ENCODE results near the gene MORF4L2. TPM values are rescaled to one million over a fixed set of nuclear protein-coding genes. Genes with fewer than 3 reads are reported as not detected.
"Not testable (repeated sequence)": the region's sequence is repeated elsewhere in the genome, so short reads cannot be mapped to it uniquely, and the experiment has no call there.

MORF4L2 gene
- total RNA-seq, 1 donor from 2014 or later, result 253 TPM

DNA sequence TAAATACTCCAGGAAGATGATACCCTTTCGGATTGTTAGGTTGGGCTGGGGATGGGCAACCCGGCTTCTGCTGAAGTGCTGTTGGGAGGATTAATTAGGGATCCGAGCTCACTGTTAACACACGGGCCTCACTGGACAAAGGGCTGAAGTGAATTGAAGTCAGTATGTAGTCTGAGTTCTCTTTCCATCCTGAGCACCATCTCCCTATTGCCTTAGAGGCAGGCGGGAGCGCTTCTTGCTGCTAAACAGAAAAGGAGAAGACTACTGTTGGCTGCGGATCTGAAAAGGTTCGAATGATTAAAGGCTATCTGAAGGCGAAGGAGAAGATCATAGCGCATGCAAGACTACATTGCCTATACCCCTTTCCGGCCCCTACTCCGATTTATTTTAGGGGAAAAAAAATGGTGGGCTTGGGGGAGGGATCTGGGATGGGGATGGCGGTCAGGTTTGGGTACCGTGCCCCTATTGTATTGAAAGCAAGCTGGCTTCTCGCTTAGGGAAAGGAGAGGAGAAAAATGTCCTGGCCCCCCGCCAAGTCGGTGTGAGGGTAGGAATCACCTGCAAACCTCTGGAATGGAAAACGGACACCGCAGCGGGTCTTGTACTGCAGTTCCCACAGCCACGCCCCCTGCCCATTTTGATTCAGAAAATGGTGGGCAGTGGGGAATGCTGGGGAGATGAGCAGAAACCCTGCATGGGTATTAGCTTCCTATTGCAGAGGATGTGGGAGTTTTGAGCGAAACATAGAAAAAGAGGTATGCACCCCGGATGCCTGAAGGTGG lies 22.3 kb downstream of the MORF4L2 start:
- DNase-seq, result no peak
- no peak overlapping the region for H3K27ac Mint-ChIP-seq
- no peaks in the 10 kb centered on the region for H3K9me3 Mint-ChIP-seq

DNA sequence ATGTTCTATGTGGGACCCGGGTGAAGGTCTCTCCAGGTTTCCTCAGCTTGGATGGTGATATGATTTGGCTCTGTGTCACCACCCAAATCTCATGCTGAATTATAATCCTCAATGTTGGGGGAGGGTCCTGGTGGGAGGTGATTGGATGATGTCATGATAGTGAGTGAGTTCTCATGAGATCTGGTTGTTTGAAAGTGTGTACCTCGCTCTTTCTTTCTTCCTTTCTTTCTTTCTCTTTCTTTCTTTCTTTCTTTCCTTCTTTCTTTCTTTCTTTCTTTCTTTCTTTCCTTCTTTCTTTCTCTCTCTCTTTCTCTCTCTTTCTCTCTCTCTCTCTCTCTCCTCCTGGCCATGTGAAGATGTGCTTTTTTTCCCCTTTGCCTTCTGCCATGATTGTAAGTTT lies 27.0 kb downstream of the MORF4L2 start:
- H3K36me3 Mint-ChIP-seq (ENCODE audit: low read depth); H3K4me1 Mint-ChIP-seq; DNase-seq; H3K27ac Mint-ChIP-seq; intact Hi-C loops (cut with micrococcal nuclease); H3K9me3 Mint-ChIP-seq; H3K4me3 Mint-ChIP-seq: not testable (repeated sequence)
- peaks cover 17% of the 10 kb centered on the region for H3K27me3 Mint-ChIP-seq

More for the DNA sequence above, 22.3 kb downstream of the MORF4L2 start:
- Mint-ChIP-seq H3K4me1 (no peaks in the 10 kb centered on the region), H3K27me3 (peaks cover 18% of the 10 kb centered on the region), H3K36me3 (ENCODE audit: low read depth) (no peaks in the 10 kb centered on the region), H3K4me3 (no peak overlapping the region)
- intact Hi-C loops (cut with micrococcal nuclease), result no loop called here

DNA sequence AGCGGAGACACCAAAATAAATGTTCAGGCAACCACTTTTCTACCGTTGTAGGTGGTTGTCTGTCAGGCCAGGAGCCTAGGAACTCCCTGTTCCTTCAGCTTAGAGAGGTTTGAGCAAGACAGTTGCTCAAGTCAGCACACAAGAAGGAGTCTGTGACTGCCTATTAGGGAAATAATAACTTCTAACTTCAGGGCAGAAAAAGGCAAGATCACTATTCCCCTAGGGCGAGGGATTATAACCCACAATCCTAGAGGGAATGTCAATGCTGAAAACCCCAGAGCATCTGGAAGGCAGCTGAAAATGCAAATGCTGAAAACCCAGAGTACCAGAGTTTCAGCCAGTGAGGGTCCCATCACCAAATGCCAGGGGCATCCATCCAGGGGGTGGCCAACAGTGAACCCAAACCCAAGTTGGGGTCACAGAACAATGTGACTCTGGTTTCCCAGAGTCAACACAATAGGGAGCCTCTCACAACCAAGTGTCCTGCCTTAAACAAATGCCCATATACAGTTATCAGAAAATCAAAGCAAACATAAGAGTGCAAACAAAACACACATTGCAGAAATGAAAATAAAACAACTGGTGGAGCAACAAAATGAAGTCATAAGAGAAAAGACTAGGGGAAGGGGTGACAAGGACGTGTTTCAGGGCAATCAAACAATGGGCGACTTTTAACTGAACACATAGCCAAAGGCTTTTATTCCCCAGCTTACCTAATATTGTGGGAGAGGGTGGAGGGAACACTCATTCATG lies 27.6 kb downstream of the MORF4L2 start:
- intact Hi-C loops (cut with micrococcal nuclease), result no loop called here
- Mint-ChIP-seq H3K27me3 (peaks cover 13% of the 10 kb centered on the region), H3K4me3 (no peak overlapping the region), H3K36me3 (ENCODE audit: low read depth) (no peaks in the 10 kb centered on the region), H3K27ac (no peak overlapping the region), H3K9me3 (no peaks in the 10 kb centered on the region), H3K4me1 (peaks cover 3% of the 10 kb centered on the region)
- no peak for DNase-seq

DNA sequence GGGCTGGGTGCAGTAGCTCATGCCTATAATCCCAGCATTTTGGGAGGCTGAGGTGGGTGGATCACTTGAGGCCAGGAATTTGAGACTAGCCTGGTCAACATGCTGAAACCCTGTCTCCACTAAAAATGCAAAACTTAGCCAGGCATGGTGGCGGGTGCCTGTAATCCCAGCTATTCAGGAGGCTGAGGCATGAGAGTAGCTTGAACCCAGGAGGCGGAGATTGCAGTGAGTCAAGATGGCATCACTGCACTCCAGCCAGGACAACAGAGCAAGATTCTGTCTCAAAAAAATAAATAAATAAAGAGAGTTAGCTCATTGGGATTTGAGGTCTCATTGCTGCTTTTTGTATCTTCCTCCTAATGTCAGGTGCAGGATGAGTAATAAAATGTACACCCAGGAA lies 29.4 kb downstream of the MORF4L2 start:
- H3K36me3 Mint-ChIP-seq (ENCODE audit: low read depth); H3K27me3 Mint-ChIP-seq; H3K27ac Mint-ChIP-seq; intact Hi-C loops (cut with micrococcal nuclease); H3K9me3 Mint-ChIP-seq; H3K4me1 Mint-ChIP-seq; DNase-seq; H3K4me3 Mint-ChIP-seq: not testable (repeated sequence)

DNA sequence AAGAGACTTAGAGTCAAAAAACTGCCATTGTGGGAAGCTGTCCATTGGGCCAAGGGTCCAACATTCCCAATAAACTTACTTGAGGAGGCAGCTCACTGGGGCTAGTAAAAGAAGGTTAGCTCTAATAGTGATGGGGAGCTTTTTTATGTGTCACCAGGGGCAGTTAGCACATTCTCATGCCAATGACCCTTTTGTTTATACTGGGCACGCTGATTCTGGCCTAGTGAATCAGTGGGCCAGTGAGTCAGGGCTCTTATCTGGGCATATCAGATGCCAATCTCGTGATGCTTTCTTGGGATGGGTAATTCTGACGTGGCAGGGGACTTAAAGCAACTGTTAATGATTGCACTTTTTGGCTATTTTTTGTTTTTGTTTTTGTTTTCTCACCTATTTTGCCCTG lies 29.9 kb downstream of the MORF4L2 start:
- H3K27ac Mint-ChIP-seq, result no peak overlapping the region
- no peaks in the 10 kb centered on the region for H3K27me3 Mint-ChIP-seq
- no peak for DNase-seq
- intact Hi-C loops (cut with micrococcal nuclease), result no loop called here
- no peaks in the 10 kb centered on the region for H3K9me3 Mint-ChIP-seq
- H3K4me3 Mint-ChIP-seq, result no peak overlapping the region
- no peaks in the 10 kb centered on the region for H3K36me3 Mint-ChIP-seq (ENCODE audit: low read depth)
- peaks cover 3% of the 10 kb centered on the region for H3K4me1 Mint-ChIP-seq

DNA sequence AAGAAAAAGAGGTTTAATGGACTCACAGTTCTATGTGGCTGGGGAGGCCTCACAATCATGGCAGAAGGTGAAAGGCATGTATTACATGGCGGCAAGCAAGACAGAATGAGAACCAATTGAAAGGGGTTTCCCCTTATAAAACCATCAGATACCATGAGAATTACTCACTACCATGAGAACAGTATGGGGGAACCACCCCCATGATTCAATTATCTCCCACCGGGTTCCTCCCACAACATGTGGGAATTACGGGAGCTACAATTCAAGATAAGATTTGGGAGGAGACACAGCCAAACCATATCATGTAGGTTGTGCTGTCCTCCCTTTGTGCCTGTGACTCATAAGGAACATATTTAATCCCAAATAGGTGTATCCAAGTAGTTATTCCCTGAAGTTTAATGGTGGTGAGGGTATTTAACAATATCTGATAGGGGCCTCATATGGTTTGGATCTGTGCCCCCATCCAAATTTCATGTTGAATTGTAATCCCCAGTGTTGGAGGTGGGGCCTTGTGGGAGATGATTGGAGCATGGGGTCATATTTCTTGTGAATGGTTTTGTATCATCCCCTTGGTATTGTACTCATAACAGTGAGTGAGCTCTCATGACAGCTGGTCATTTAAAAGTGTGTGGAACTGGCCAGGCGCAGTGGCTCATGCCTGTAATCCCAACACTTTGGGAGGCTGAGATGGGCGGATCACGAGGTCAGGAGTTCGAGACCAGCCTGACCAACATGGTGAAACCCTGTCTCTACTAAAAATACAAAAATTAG lies 31.1 kb downstream of the MORF4L2 start:
- H3K27ac Mint-ChIP-seq; intact Hi-C loops (cut with micrococcal nuclease); H3K36me3 Mint-ChIP-seq (ENCODE audit: low read depth); H3K4me3 Mint-ChIP-seq; H3K4me1 Mint-ChIP-seq; DNase-seq; H3K9me3 Mint-ChIP-seq; H3K27me3 Mint-ChIP-seq: not testable (repeated sequence)

DNA sequence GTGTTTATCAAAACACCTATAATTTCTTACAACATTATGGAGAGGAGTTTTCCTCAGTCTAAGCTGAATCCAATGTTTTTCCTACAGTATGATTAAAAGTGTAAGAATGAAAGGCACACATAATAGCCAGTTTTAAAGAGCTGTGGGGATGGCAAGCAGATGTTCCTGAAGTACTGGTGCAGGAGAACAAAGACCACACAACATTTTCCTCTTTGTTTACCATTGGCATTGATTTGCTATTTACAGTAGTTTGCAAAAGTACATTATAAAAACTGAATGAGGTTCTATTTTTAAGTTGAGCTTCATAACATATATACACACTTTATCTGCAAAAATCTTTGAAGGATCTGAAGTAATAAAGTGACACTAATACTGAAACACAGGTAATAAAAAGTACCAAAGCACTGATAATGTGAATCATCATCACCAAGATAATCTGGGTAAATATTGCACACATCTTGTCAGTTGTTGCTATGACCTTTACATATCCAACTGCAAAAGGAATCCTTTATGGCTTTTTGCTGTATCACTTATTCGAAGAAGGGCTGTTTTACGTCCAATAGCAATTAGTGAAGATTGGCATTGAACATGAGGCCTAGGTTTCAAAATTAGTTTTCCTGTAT lies 35.2 kb downstream of the MORF4L2 start:
- H3K36me3 Mint-ChIP-seq (ENCODE audit: low read depth), result no peaks in the 10 kb centered on the region
- H3K27me3 Mint-ChIP-seq, result peaks cover 6% of the 10 kb centered on the region
- DNase-seq, result no peak
- H3K9me3 Mint-ChIP-seq, result no peaks in the 10 kb centered on the region
- H3K4me3 Mint-ChIP-seq, result no peak overlapping the region
- H3K4me1 Mint-ChIP-seq, result no peaks in the 10 kb centered on the region
- intact Hi-C loops (cut with micrococcal nuclease), result no loop called here
- no peak overlapping the region for H3K27ac Mint-ChIP-seq

DNA sequence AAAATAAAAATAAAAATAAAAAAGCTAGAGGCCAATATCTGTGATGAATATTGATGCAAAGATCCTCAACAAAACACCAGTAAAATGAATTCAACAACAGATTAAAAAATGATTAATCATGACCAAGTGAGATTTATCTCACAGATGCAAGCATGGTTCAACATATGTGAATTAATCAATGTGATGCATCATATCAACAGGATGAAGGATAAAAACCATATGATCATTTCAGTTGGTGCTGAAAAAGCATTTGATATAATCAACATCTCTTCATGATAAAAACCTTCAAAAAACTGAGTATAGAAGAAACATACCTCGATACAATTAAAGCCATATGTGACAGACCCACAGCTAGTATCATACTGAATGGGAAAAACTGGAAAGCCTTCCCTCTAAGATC lies 38.9 kb downstream of the MORF4L2 start:
- H3K27me3 Mint-ChIP-seq, result peaks cover 15% of the 10 kb centered on the region
- no peak for DNase-seq
- no peak overlapping the region for H3K27ac Mint-ChIP-seq

DNA sequence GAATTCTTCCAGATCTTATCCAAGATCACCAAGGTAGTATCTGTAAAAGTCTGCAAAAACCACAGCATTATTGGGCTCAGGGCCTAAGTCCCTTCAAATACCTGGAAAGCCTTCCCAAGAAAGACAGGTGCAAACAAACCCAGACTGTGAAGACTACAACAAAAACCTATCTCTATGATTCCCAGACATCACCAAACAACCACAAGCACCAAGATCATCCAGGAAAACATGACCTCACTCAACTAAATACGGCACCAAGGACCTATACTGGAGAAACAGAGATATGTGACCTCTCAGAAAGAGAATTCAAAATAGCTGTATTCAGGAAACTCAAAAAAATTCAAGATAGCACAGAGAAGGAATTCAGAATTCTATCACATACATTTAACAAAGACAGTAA lies 42.4 kb downstream of the MORF4L2 start:
- no peak for DNase-seq
- Mint-ChIP-seq H3K36me3 (ENCODE audit: low read depth) (no peaks in the 10 kb centered on the region), H3K4me3 (no peak overlapping the region), H3K27me3 (peaks cover 13% of the 10 kb centered on the region), H3K27ac (no peak overlapping the region), H3K4me1 (no peaks in the 10 kb centered on the region), H3K9me3 (peaks cover 3% of the 10 kb centered on the region)
- intact Hi-C loops (cut with micrococcal nuclease), result no loop called here

More for the DNA sequence above, 38.9 kb downstream of the MORF4L2 start:
- Mint-ChIP-seq H3K9me3 (peaks cover 3% of the 10 kb centered on the region), H3K36me3 (ENCODE audit: low read depth) (no peaks in the 10 kb centered on the region), H3K4me3 (no peak overlapping the region), H3K4me1 (no peaks in the 10 kb centered on the region)
- intact Hi-C loops (cut with micrococcal nuclease), result no loop called here

DNA sequence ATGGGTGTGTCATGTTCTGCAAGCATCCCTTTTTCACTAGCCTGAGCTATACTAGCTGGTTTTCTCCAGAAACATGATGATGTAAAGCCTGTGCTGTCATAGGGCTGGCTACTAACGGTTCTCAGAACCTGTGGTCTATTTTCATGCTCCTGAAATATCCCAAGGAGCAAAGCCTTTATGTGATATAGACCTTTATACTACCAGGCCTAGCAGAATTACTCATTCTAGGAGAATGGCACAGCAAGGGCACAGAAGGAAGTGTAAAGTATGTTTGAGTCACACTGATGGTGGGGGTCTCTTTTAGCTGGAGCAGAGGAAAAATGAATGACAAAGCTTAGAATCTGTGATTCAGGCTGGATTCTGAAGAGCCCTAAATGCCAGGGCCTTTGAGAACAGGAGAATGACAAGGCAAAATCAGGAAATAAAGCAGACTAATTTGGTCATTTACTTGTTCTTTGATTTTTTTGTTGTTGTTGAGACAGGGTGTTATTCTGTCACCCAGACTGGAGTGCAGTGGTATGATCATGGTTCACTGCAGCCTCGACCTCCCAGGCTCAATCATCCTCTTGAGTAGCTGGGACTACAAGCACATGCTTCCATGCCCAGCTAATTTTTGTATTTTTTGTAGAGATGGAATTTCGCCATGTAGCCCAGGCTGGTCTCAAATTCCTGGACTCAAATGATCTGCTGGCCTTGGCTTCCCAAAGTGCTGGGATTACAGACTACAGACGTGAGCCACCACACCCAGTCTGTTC lies 45.9 kb downstream of the MORF4L2 start:
- DNase-seq, result no peak
- H3K4me1 Mint-ChIP-seq, result no peaks in the 10 kb centered on the region
- no peaks in the 10 kb centered on the region for H3K36me3 Mint-ChIP-seq (ENCODE audit: low read depth)
- H3K9me3 Mint-ChIP-seq, result peaks cover 3% of the 10 kb centered on the region
- H3K27me3 Mint-ChIP-seq, result peaks cover 6% of the 10 kb centered on the region
- intact Hi-C loops (cut with micrococcal nuclease), result no loop called here
- H3K27ac Mint-ChIP-seq, result no peak overlapping the region
- no peak overlapping the region for H3K4me3 Mint-ChIP-seq

DNA sequence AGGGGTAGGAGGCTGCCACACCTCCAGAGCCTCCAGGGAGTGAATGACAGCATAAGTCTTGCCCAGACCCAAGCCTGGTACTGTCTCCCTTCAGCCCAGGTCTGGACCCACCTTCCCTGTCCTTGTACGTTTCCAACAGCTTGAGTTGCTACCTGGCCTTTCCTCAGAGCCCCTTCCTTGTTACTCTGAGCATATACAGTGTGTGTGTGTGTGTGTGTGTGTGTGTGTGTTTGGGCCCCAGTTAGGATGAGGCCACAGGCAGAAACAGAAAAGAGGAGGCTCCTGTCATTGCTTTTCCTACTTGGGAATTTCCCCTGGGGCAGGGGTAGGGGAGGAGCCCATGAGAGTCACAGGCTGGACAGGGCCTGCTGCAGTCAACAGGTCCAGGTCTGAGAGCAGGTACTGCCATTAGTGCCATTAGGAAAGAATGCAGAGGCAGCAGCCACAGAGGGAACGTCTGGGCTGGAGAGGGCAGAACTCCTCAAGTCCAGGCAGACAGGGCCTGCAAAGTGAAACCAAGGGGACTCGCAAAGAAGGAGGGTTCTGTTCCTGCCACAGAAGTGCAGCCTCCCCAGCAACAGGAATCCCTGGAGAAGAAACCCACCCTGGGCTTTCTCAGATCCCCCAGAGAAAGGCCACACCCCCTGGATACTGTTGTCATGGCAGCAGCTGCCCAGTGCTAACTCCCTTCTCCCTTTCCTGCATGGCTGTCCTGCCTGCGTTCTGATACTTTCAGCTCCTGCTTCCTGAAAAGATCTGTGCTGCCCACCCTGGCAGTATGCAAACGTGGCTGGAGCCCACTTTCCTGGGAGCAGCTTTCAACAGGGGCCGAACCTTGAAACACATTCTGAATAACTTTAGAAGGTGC lies 47.8 kb downstream of the MORF4L2 start:
- H3K4me1 Mint-ChIP-seq; H3K36me3 Mint-ChIP-seq (ENCODE audit: low read depth); H3K27me3 Mint-ChIP-seq; H3K9me3 Mint-ChIP-seq; H3K27ac Mint-ChIP-seq; H3K4me3 Mint-ChIP-seq; DNase-seq; intact Hi-C loops (cut with micrococcal nuclease): not testable (repeated sequence)

DNA sequence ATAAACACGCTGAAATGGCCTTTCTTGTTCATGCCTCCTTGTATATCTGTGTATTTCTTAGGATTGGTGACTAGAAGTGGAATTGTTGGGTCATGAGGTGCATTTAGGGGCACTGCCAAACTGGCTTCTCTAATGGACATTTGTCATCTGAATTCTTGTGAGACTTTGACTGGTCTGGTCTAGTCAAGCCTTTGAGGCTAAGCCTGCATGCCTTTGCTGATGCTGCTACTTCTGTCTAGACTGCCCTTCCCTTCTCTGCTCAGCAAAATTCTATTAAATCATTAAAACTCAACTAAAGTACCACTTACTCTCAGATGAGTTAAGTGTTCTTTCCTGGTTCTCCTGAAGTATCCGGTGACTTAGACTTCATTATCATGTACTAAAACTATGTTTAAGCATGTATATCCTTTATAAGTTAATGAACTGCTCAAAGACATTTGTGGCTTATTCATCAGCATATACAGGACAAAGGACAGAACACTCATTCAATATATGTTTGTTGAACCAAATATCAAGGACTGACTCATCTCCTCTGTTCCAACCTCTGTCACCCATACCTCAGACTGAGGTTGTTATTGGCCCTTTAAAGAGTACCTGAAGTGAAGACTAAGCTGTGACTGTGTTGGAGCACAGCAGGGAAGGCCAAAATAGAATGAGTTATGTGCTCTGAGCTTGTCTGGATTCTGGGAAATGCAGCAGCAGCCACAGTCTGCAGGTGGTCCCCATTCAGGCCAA lies 48.7 kb downstream of the MORF4L2 start:
- Mint-ChIP-seq H3K4me1 (no peaks in the 10 kb centered on the region), H3K27ac (no peak overlapping the region), H3K27me3 (no peaks in the 10 kb centered on the region), H3K36me3 (ENCODE audit: low read depth) (no peaks in the 10 kb centered on the region), H3K4me3 (no peak overlapping the region), H3K9me3 (no peaks in the 10 kb centered on the region)
- intact Hi-C loops (cut with micrococcal nuclease), result no loop called here
- DNase-seq, result no peak

All from activated CD4-positive, alpha-beta T cell treated with anti-CD3 and anti-CD28 coated beads, Interleukin-2, amount 10 ng/mL, durations not matched to agents 24 days and 14 days (primary cell).